ENCODE results near the gene FRMD4B. TPM values are rescaled to one million over a fixed set of nuclear protein-coding genes. Genes with fewer than 3 reads are reported as not detected.

FRMD4B gene
- total RNA-seq, 2 donors from 2014 or later: 2.1 to 2.2 TPM

GRCh38 chr3:69174445-69174844 lies 211.4 kb downstream of the FRMD4B start:
- Histone ChIP-seq H3K4me1 (ENCODE audit: control insufficient read depth, insufficient read depth, low read length) (no peaks in the 10 kb centered on the region), H3K9ac (ENCODE audit: extremely low read depth, low read length, poor library complexity, severe bottlenecking) (no peak overlapping the region), H3K4me3 (ENCODE audit: low read length) (no peak overlapping the region), H3K27me3 (ENCODE audit: control insufficient read depth, insufficient read depth, low read length, poor library complexity, severe bottlenecking) (no peaks in the 10 kb centered on the region), H3K27ac (ENCODE audit: low read depth, low read length) (no peak overlapping the region), H3K9me3 (ENCODE audit: control insufficient read depth, low read length) (no peaks in the 10 kb centered on the region), H3K36me3 (ENCODE audit: control insufficient read depth, insufficient read depth, low read length) (no peaks in the 10 kb centered on the region)
- WGBS, 2 experiments (ENCODE audit: insufficient coverage in 1 of 2, insufficient read length in 1 of 2): 100% methylated on average over 1 of the region's 2 CpGs; no CpG with 5 or more reads in 1 of the 2 experiments
- no peaks in the 10 kb centered on the region for H3K27me3 Mint-ChIP-seq (ENCODE audit: insufficient read depth)
- DNase-seq: no peak
- H3K9me3 Mint-ChIP-seq: no peaks in the 10 kb centered on the region
- no peak for TF ChIP-seq CTCF (conservative IDR thresholded peaks at IDR 0.05)
- H3K27ac Mint-ChIP-seq: no peak overlapping the region
- H3K36me3 Mint-ChIP-seq (ENCODE audit: low read depth): no peaks in the 10 kb centered on the region
- H3K4me1 Mint-ChIP-seq: peaks cover 2% of the 10 kb centered on the region
- no peak overlapping the region for H3K4me3 Mint-ChIP-seq

- Histone ChIP-seq H3K9me3 (ENCODE audit: control insufficient read depth, low read length) (no peaks in the 10 kb centered on the region), H3K27me3 (ENCODE audit: control insufficient read depth, insufficient read depth, low read length, poor library complexity, severe bottlenecking) (no peaks in the 10 kb centered on the region), H3K27ac (ENCODE audit: low read depth, low read length) (no peak overlapping the region), H3K4me1 (ENCODE audit: control insufficient read depth, insufficient read depth, low read length) (no peaks in the 10 kb centered on the region), H3K36me3 (ENCODE audit: control insufficient read depth, insufficient read depth, low read length) (no peaks in the 10 kb centered on the region), H3K9ac (ENCODE audit: extremely low read depth, low read length, poor library complexity, severe bottlenecking) (no peak overlapping the region), H3K4me3 (ENCODE audit: low read length) (no peak overlapping the region)
- no peak overlapping the region for H3K27ac Mint-ChIP-seq
- no peak overlapping the region for H3K4me3 Mint-ChIP-seq
- no peaks in the 10 kb centered on the region for H3K9me3 Mint-ChIP-seq
- DNase-seq: no peak
- 100% methylated on average over 1 of the region's 1 CpG for WGBS, 2 experiments (ENCODE audit: insufficient coverage in 1 of 2, insufficient read length in 1 of 2)
- no peaks in the 10 kb centered on the region for H3K27me3 Mint-ChIP-seq (ENCODE audit: insufficient read depth)
- no peaks in the 10 kb centered on the region for H3K36me3 Mint-ChIP-seq (ENCODE audit: low read depth)
- H3K4me1 Mint-ChIP-seq: no peaks in the 10 kb centered on the region
- no peak for TF ChIP-seq CTCF (conservative IDR thresholded peaks at IDR 0.05)
Observed at GRCh38 chr3:69172058-69172457, 213.8 kb downstream of the FRMD4B start.

- Mint-ChIP-seq H3K27me3 (ENCODE audit: insufficient read depth) (peaks cover 2% of the 10 kb centered on the region), H3K36me3 (ENCODE audit: low read depth) (no peaks in the 10 kb centered on the region), H3K4me3 (no peak overlapping the region), H3K9me3 (no peaks in the 10 kb centered on the region), H3K4me1 (no peaks in the 10 kb centered on the region), H3K27ac (no peak overlapping the region)
- Histone ChIP-seq H3K4me1 (ENCODE audit: control insufficient read depth, insufficient read depth, low read length) (no peaks in the 10 kb centered on the region), H3K27ac (ENCODE audit: low read depth, low read length) (no peak overlapping the region), H3K4me3 (ENCODE audit: low read length) (no peak overlapping the region), H3K9me3 (ENCODE audit: control insufficient read depth, low read length) (no peaks in the 10 kb centered on the region), H3K36me3 (ENCODE audit: control insufficient read depth, insufficient read depth, low read length) (no peaks in the 10 kb centered on the region), H3K27me3 (ENCODE audit: control insufficient read depth, insufficient read depth, low read length, poor library complexity, severe bottlenecking) (no peaks in the 10 kb centered on the region), H3K9ac (ENCODE audit: extremely low read depth, low read length, poor library complexity, severe bottlenecking) (no peak overlapping the region)
- no peak for DNase-seq
- 82 to 97% methylated on average over 1 of the region's 1 CpG for WGBS, 2 experiments (ENCODE audit: insufficient coverage in 1 of 2, insufficient read length in 1 of 2)
- TF ChIP-seq CTCF (conservative IDR thresholded peaks at IDR 0.05): no peak
Observed at GRCh38 chr3:69166446-69166845, 219.4 kb downstream of the FRMD4B start.

Measured in endodermal cell (in vitro differentiated cells).